ENCODE measurements around the gene GIPC2.

Gene GIPC2

DNA sequence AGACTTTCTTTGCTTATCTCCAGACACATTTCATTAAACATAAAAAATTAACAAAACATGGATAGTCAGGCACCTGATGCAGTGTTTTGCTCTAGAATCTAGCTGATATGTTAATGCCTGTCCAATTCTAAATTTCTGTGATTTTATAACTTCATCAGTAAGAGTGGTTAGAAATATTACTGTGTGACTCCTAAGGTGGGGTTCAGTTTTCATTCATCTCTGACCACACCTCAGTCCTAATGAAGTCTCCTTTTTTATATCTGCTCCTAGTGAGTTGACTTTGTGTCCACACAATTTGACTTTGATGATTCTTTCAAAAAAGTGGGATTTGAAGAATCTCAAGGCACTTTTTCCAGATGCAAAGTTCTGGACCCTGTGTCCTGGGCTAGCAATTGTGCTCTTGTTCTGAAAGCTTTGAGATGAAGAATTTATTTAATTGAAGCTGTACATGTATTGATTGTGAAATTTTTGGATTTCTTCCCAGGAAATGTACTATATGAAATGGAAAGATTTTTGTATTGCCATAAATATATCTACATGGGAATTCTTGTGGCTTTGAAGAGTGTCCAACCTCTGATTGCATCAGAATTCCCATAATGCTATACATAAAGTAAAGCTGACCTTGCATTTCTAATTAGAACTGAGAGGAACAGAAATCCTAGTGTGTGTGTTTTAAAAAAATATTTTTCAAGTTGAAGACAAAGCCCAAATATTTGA, 111.2 kb downstream of the GIPC2 start:
- no peak for DNase-seq (ENCODE audit: extremely low read depth, low read depth)
- no peak overlapping the region for H3K4me3 ChIP-seq (replicated peaks; ENCODE audit: low read depth, low read length)
- TF ChIP-seq, protein P1, sequence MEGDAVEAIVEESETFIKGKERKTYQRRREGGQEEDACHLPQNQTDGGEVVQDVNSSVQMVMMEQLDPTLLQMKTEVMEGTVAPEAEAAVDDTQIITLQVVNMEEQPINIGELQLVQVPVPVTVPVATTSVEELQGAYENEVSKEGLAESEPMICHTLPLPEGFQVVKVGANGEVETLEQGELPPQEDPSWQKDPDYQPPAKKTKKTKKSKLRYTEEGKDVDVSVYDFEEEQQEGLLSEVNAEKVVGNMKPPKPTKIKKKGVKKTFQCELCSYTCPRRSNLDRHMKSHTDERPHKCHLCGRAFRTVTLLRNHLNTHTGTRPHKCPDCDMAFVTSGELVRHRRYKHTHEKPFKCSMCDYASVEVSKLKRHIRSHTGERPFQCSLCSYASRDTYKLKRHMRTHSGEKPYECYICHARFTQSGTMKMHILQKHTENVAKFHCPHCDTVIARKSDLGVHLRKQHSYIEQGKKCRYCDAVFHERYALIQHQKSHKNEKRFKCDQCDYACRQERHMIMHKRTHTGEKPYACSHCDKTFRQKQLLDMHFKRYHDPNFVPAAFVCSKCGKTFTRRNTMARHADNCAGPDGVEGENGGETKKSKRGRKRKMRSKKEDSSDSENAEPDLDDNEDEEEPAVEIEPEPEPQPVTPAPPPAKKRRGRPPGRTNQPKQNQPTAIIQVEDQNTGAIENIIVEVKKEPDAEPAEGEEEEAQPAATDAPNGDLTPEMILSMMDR (IDR thresholded peaks at IDR 0.05; ENCODE audit: low read depth, low read length, missing control alignments): no peak

DNA sequence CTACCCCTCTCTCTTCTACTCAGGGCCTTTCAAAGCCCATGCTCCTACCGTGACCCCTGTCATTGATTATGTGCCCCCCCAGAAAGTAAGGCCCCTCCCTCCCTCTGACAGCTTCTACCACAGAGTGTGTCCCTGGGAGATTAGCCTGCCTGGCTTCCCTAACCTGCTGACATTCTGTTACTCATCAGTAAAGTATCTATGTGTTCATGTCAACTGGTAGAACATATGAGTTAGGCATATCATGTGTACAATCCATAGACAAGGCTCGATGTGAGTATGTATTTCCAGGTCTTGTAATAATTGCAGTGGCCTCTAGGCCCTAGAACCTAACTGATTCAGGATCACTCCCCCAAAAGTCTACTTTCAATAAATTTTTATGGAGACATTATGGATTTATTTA, 120.0 kb downstream of the GIPC2 start:
- H3K4me3 ChIP-seq (replicated peaks; ENCODE audit: low read depth, low read length): no peak overlapping the region
- no peak for DNase-seq (ENCODE audit: extremely low read depth, low read depth)
- TF ChIP-seq, protein P1 (IDR thresholded peaks at IDR 0.05; ENCODE audit: low read depth, low read length, missing control alignments): no peak

DNA sequence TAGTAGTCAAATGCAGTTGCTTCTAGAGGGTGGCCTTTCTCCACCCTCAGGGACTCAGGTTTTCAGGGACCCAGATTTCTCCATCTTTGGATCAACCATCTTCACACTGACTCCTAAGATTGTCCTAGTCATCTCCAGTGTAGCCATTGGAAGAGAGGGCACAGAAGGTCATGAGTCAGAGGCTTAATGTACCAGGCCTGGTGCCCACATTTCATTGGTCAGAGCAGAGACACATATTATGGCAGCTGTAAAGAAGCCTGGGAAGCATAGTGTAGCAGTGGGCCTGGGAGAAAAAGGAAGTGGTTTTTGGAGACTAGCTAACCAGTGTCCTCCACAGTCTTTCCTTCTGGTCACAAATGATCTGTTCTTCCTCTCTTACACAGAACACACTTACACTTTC, 122.5 kb downstream of the GIPC2 start:
- no peak for DNase-seq (ENCODE audit: extremely low read depth, low read depth)
- TF ChIP-seq, protein P1 (IDR thresholded peaks at IDR 0.05; ENCODE audit: low read depth, low read length, missing control alignments): no peak
- no peak overlapping the region for H3K4me3 ChIP-seq (replicated peaks; ENCODE audit: low read depth, low read length)

DNA sequence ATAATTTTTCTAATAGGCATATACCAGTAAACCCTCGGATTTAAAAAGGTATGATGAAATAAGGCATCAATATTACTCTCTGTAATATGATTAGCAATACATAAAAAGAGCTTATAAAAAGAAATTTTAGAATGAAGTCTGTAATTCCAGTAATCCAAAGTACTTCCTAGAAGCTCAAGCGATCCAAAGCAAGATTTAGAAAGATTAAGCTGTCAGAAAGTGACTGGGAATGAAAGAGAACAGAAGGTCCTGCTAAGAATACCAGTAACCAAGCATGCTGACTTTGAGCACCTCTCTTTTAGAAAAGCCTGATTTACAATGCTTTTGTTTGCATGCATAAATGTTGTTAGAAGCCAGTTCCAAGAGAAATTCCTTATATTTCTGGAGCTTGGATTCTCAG, 125.1 kb downstream of the GIPC2 start:
- DNase-seq (ENCODE audit: extremely low read depth, low read depth): no peak
- no peak overlapping the region for H3K4me3 ChIP-seq (replicated peaks; ENCODE audit: low read depth, low read length)
- TF ChIP-seq, protein P1 (IDR thresholded peaks at IDR 0.05; ENCODE audit: low read depth, low read length, missing control alignments): no peak

DNA sequence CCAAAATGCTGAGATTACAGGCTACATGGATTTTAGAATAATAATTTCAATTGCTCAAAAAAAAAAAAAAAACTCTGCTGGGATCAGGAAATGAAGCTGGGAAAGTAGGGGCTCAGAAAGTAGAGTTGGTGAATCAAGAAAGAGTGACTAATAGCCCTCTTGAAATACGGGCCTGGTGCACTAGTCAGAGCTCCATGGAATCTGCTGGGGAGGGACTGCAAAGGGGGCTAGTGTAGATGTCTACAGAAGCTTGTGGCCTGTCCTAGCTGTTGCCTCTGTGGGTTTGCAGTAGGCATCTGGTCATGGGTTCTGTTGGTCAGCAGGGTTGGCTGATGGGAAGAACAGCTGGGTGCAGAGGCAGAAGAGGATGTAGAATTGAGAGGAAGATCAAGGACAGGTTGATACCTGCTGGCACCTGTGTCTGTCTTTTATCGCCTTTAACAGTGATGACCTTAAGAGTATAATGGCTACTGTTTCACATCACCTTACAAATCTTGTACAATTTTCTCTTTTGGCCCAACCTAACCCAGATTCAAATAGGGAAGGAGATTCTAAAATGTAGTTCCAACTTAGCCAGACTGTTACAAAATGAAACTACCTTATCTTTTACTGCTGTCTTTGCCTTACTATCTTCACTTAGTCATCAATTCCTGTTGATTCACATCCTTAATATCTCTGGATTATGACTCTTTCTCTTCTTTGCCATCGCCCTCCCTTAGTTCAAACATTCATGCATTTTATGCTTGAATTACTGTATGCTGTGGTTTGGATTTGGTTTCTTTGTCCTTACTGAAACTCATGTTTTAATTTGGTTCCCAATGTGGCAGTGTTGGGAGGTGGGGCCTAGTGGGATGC, 126.2 kb downstream of the GIPC2 start:
- no peak overlapping the region for H3K4me3 ChIP-seq (replicated peaks; ENCODE audit: low read depth, low read length)
- no peak for DNase-seq (ENCODE audit: extremely low read depth, low read depth)
- TF ChIP-seq, protein P1 (IDR thresholded peaks at IDR 0.05; ENCODE audit: low read depth, low read length, missing control alignments): no peak

DNA sequence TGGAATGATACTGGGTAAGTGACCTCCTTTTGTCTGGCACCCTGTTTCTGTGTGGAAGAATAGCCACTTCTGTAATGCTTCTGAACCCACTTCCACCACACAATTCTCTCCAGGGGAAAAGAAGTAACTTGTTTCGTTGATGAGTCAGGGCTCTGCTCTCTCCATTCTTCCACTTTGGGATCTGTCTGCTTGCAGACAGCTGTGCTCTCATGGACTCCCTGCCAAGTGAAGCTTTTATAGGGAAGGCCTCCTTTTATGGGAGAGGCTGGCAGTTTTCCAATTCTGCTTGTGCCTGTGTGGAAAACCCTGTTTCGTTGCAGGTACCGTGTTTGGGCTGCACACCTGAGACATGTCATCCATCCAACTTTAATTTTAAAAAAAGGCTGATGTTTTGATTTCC, 130.7 kb downstream of the GIPC2 start:
- DNase-seq (ENCODE audit: extremely low read depth, low read depth): peak; percentile 67
- H3K4me3 ChIP-seq (replicated peaks; ENCODE audit: low read depth, low read length): no peak overlapping the region
- TF ChIP-seq, protein P1 (IDR thresholded peaks at IDR 0.05; ENCODE audit: low read depth, low read length, missing control alignments): no peak
